Hypothalamus (tissue), 51 donors: Measurements from ENCODE around the gene HBM.
"Not testable (repeated sequence)": the region's sequence is repeated elsewhere in the genome, so short reads cannot be mapped to it uniquely, and the experiment has no call there.

ENCODE experiments used
- DNase-seq, 51 donors: peaks; one replicate each; lab custom pipeline; 2025; lab: John Stamatoyannopoulos, UW

The HBM gene

GRCh38 chr16:167122-167690 lies 1.4 kb downstream of the HBM start:
- DNase-seq = no peak

GRCh38 chr16:168424-168823 lies 2.6 kb downstream of the HBM start:
- no peak for DNase-seq

- DNase-seq = no peak
These were observed 3.2 kb downstream of the HBM start for GRCh38 chr16:169014-169413.

DNA sequence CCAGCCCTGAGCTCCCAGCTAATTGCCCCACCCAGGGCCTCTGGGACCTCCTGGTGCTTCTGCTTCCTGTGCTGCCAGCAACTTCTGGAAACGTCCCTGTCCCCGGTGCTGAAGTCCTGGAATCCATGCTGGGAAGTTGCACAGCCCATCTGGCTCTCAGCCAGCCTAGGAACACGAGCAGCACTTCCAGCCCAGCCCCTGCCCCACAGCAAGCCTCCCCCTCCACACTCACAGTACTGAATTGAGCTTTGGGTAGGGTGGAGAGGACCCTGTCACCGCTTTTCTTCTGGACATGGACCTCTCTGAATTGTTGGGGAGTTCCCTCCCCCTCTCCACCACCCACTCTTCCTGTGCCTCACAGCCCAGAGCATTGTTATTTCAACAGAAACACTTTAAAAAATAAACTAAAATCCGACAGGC lies 4.3 kb downstream of the HBM start:
- DNase-seq = not testable (repeated sequence)

GRCh38 chr16:170788-171187 lies 5.0 kb downstream of the HBM start:
- no peak for DNase-seq

GRCh38 chr16:172374-172941 lies 6.7 kb downstream of the HBM start, which contains the start of gene HBA2:
TSS of gene HBA2 (plus strand) at chr16:172876. CDS start at chr16:172913, 37 bp downstream.
- not testable (repeated sequence) for DNase-seq

GRCh38 chr16:173211-173854 lies 7.6 kb downstream of the HBM start:
- not testable (repeated sequence) for DNase-seq

DNA sequence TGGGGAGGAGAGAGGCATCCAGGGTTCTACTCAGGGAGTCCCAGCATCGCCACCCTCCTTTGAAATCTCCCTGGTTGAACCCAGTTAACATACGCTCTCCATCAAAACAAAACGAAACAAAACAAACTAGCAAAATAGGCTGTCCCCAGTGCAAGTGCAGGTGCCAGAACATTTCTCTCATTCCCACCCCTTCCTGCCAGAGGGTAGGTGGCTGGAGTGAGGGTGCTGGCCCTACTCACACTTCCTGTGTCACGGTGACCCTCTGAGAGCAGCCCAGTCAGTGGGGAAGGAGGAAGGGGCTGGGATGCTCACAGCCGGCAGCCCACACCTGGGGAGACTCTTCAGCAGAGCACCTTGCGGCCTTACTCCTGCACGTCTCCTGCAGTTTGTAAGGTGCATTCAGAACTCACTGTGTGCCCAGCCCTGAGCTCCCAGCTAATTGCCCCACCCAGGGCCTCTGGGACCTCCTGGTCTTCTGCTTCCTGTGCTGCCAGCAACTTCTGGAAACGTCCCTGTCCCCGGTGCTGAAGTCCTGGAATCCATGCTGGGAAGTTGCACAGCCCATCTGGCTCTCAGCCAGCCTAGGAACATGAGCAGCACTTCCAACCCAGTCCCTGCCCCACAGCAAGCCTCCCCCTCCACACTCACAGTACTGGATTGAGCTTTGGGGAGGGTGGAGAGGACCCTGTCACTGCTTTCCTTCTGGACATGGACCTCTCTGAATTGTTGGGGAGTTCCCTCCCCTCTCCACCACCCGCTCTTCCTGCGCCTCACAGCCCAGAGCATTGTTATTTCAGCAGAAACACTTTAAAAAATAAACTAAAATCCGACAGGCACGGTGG lies 8.4 kb downstream of the HBM start:
- not testable (repeated sequence) for DNase-seq

DNA sequence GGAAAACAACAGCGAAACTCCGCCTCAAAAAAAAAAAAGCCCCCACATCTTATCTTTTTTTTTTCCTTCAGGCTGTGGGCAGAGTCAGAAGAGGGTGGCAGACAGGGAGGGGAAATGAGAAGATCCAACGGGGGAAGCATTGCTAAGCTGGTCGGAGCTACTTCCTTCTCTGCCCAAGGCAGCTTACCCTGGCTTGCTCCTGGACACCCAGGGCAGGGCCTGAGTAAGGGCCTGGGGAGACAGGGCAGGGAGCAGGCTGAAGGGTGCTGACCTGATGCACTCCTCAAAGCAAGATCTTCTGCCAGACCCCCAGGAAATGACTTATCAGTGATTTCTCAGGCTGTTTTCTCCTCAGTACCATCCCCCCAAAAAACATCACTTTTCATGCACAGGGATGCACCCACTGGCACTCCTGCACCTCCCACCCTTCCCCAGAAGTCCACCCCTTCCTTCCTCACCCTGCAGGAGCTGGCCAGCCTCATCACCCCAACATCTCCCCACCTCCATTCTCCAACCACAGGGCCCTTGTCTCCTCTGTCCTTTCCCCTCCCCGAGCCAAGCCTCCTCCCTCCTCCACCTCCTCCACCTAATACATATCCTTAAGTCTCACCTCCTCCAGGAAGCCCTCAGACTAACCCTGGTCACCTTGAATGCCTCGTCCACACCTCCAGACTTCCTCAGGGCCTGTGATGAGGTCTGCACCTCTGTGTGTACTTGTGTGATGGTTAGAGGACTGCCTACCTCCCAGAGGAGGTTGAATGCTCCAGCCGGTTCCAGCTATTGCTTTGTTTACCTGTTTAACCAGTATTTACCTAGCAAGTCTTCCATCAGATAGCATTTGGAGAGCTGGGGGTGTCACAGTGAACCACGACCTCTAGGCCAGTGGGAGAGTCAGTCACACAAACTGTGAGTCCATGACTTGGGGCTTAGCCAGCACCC lies 9.5 kb downstream of the HBM start:
- DNase-seq = no peak

- DNase-seq = not testable (repeated sequence)
These were observed 10.2 kb downstream of the HBM start for GRCh38 chr16:176006-176405.

DNA sequence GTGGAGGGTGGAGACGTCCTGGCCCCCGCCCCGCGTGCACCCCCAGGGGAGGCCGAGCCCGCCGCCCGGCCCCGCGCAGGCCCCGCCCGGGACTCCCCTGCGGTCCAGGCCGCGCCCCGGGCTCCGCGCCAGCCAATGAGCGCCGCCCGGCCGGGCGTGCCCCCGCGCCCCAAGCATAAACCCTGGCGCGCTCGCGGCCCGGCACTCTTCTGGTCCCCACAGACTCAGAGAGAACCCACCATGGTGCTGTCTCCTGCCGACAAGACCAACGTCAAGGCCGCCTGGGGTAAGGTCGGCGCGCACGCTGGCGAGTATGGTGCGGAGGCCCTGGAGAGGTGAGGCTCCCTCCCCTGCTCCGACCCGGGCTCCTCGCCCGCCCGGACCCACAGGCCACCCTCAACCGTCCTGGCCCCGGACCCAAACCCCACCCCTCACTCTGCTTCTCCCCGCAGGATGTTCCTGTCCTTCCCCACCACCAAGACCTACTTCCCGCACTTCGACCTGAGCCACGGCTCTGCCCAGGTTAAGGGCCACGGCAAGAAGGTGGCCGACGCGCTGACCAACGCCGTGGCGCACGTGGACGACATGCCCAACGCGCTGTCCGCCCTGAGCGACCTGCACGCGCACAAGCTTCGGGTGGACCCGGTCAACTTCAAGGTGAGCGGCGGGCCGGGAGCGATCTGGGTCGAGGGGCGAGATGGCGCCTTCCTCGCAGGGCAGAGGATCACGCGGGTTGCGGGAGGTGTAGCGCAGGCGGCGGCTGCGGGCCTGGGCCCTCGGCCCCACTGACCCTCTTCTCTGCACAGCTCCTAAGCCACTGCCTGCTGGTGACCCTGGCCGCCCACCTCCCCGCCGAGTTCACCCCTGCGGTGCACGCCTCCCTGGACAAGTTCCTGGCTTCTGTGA lies 11.0 kb downstream of the HBM start, which contains the start of gene HBA1:
Gene HBA1, plus strand, starts transcription at position 204 of the 906 bp plus-strand sequence. Its CDS starts 37 bp downstream, at position 241.
- not testable (repeated sequence) for DNase-seq

GRCh38 chr16:177394-177822 lies 11.6 kb downstream of the HBM start:
- no peak for DNase-seq

- DNase-seq = no peak
These were observed 12.3 kb downstream of the HBM start for GRCh38 chr16:177981-178667.

- DNase-seq = no peak
These were observed 12.9 kb downstream of the HBM start for GRCh38 chr16:178668-179015.

DNA sequence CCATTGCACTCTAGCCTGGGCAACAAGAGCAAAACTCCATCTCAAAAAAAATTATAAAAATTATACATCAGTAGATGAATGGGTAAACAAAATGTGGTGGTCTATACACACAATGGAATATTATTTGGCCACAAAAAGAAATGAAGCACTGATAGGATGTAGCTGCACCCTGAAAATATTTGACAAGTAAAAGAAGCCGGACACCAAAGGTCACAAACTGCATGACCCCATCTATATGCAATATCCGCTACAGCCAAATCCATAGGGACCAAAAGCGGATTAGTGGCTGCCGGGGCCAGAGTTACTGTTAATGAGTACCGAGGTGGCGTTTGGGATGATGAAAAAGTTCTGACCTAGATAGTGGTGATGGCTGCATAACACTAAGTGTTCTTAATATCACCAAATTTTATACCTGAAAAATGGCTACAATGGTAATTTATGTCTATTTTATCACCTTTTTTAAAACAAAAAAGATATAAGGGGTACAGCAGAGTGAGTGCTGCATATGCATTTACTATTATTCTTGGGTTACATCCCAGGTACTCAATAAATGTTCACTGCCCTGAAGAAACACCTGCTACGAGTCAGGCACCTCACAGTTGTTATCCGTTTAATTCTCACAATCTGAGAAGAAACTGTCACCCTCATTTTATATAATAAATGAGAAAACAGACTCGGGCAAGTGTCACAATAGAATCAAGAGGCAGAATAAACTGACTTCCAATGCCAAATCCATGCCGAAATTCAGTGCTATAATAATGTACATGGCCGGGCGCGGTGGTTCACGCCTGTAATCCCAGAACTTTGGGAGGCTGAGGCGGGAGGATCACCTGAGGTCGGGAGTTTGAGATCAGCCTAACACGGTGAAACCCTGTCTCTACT lies 13.7 kb downstream of the HBM start:
- DNase-seq = no peak

- DNase-seq = peak in 3 of 51 donors; percentile 18 to 24 (median 23)
These were observed 14.4 kb downstream of the HBM start, which contains the start of gene HBQ1 for GRCh38 chr16:180101-180675. TSS of gene HBQ1 (plus strand) at chr16:180459. CDS start at chr16:180487, 28 bp downstream.
